ENCODE data around the gene PCBP3. TPM values are rescaled to one million over a fixed set of nuclear protein-coding genes. Genes with fewer than 3 reads are reported as not detected.

PCBP3 gene
- total RNA-seq, 1 experiment from 2014 or later, result 3.7 TPM

GRCh38 chr21:45947296-45947695, 303.8 kb downstream of the PCBP3 start:
- H3K27ac Mint-ChIP-seq (ENCODE audit: low read depth, unreplicated experiment), result no peak overlapping the region
- H3K36me3 Mint-ChIP-seq (ENCODE audit: insufficient read depth, unreplicated experiment), result no peaks in the 10 kb centered on the region
- no peaks in the 10 kb centered on the region for H3K9me3 Mint-ChIP-seq (ENCODE audit: unreplicated experiment)
- peaks cover 11% of the 10 kb centered on the region for H3K4me1 Mint-ChIP-seq (ENCODE audit: insufficient read depth, unreplicated experiment)
- CTCF ChIA-PET, result no interaction called here
- POLR2A ChIA-PET, result interaction anchor here (1.3 kb wide), 1 partner anchor 326 kb away, joined by 3 read pairs; no protein-coding TSS in a partner anchor
- BruUV-seq (replicated peaks), result no TSS peak
- intact Hi-C loops (cut with micrococcal nuclease), result no loop called here
- H3K27me3 Mint-ChIP-seq (ENCODE audit: insufficient read depth, unreplicated experiment), result peaks cover 29% of the 10 kb centered on the region
- H3K4me3 Mint-ChIP-seq (ENCODE audit: unreplicated experiment), result no peak overlapping the region
- no peak for TF ChIP-seq CTCF (IDR thresholded peaks at IDR 0.05; ENCODE audit: unreplicated experiment)
- DNase-seq (ENCODE audit: unreplicated experiment), result no peak

GRCh38 chr21:45947716-45948255, 304.3 kb downstream of the PCBP3 start:
- TF ChIP-seq CTCF (IDR thresholded peaks at IDR 0.05; ENCODE audit: unreplicated experiment), result no peak
- DNase-seq (ENCODE audit: unreplicated experiment), result no peak
- ChIA-PET POLR2A (interaction anchor here (0.6 kb wide), 1 partner anchor 537 kb away, joined by 3 read pairs; no protein-coding TSS in a partner anchor), CTCF (no interaction called here)
- no peaks in the 10 kb centered on the region for H3K36me3 Mint-ChIP-seq (ENCODE audit: insufficient read depth, unreplicated experiment)
- intact Hi-C loops (cut with micrococcal nuclease), result no loop called here
- H3K27me3 Mint-ChIP-seq (ENCODE audit: insufficient read depth, unreplicated experiment), result peaks cover 26% of the 10 kb centered on the region
- BruUV-seq (replicated peaks), result no TSS peak
- no peak overlapping the region for H3K27ac Mint-ChIP-seq (ENCODE audit: low read depth, unreplicated experiment)
- no peak overlapping the region for H3K4me3 Mint-ChIP-seq (ENCODE audit: unreplicated experiment)
- peaks cover 11% of the 10 kb centered on the region for H3K4me1 Mint-ChIP-seq (ENCODE audit: insufficient read depth, unreplicated experiment)
- H3K9me3 Mint-ChIP-seq (ENCODE audit: unreplicated experiment), result no peaks in the 10 kb centered on the region

GRCh38 chr21:45948576-45949141, 305.1 kb downstream of the PCBP3 start:
- no peak for DNase-seq (ENCODE audit: unreplicated experiment)
- Mint-ChIP-seq H3K4me3 (ENCODE audit: unreplicated experiment) (no peak overlapping the region), H3K36me3 (ENCODE audit: insufficient read depth, unreplicated experiment) (no peaks in the 10 kb centered on the region), H3K27me3 (ENCODE audit: insufficient read depth, unreplicated experiment) (peaks cover 26% of the 10 kb centered on the region), H3K4me1 (ENCODE audit: insufficient read depth, unreplicated experiment) (peaks cover 11% of the 10 kb centered on the region), H3K27ac (ENCODE audit: low read depth, unreplicated experiment) (no peak overlapping the region), H3K9me3 (ENCODE audit: unreplicated experiment) (no peaks in the 10 kb centered on the region)
- POLR2A ChIA-PET, result interaction anchor here (0.6 kb wide), 2 partner anchors 302 to 538 kb away, joined by 3 read pairs; no protein-coding TSS in a partner anchor
- intact Hi-C loops (cut with micrococcal nuclease), result no loop called here
- no peak for TF ChIP-seq CTCF (IDR thresholded peaks at IDR 0.05; ENCODE audit: unreplicated experiment)
- BruUV-seq (replicated peaks), result no TSS peak
- CTCF ChIA-PET, result no interaction called here

- peaks cover 29% of the 10 kb centered on the region for H3K27me3 Mint-ChIP-seq (ENCODE audit: insufficient read depth, unreplicated experiment)
- DNase-seq (ENCODE audit: unreplicated experiment), result peak; percentile 41
- peaks cover 11% of the 10 kb centered on the region for H3K4me1 Mint-ChIP-seq (ENCODE audit: insufficient read depth, unreplicated experiment)
- no TSS peak for BruUV-seq (replicated peaks)
- no peak overlapping the region for H3K4me3 Mint-ChIP-seq (ENCODE audit: unreplicated experiment)
- POLR2A ChIA-PET, result no interaction called here
- CTCF ChIA-PET, result interaction anchor here (0.6 kb wide), 1 partner anchor 29 kb away, joined by 3 read pairs; no protein-coding TSS in a partner anchor
- H3K36me3 Mint-ChIP-seq (ENCODE audit: insufficient read depth, unreplicated experiment), result no peaks in the 10 kb centered on the region
- no peak for TF ChIP-seq CTCF (IDR thresholded peaks at IDR 0.05; ENCODE audit: unreplicated experiment)
- intact Hi-C loops (cut with micrococcal nuclease), result no loop called here
- H3K9me3 Mint-ChIP-seq (ENCODE audit: unreplicated experiment), result no peaks in the 10 kb centered on the region
- no peak overlapping the region for H3K27ac Mint-ChIP-seq (ENCODE audit: low read depth, unreplicated experiment)
Measured at GRCh38 chr21:45949928-45950739, 306.6 kb downstream of the PCBP3 start.
